HUDEP-2 (cell line): ENCODE measurements around the gene KCNJ16.

Source experiments
- DNase-seq, 76 experiments: peaks; one replicate each; lab custom pipeline; 2025; ENCODE audit not compliant: unreplicated experiment in 76 of 76; lab: John Stamatoyannopoulos, UW

KCNJ16 gene

DNA sequence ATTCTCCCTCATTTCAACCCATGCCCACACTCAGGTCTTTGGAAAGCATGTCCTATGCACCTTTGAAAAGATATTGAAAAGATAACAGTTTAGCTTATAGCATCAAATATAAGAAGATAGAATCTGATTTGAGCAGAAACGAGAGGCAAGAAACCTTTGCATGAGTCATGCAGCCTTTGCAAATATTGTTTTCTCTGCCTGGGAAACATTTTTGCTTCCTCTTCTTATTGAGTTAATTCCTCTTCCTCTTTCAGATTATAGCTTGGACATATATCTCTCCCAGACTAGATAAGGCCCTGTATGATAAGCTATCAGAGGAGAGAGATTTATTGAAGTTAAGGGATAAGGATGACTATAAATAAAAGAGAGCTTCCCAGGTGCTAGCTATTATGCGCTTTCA, 48.2 kb downstream of the KCNJ16 start:
- DNase-seq: no peak

DNA sequence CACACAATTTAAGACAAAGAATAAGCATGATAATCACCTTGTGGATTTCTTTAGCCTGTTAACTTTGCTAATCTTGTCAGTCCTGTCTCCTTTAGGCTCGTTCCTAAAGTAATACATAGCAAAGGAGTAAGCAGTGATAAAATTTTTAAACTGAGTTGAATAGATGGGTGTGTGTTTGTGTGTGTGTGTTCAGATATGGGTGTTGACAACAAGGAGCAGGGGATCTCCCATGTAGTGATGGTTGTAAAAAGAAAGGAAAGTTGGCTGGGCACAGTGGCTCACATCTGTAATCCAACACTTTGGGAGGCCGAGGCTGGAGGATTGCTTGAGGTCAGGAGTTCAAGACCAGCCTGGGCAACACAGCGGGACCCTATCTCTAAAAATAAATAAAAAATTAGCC, 49.7 kb downstream of the KCNJ16 start:
- DNase-seq: no peak

DNA sequence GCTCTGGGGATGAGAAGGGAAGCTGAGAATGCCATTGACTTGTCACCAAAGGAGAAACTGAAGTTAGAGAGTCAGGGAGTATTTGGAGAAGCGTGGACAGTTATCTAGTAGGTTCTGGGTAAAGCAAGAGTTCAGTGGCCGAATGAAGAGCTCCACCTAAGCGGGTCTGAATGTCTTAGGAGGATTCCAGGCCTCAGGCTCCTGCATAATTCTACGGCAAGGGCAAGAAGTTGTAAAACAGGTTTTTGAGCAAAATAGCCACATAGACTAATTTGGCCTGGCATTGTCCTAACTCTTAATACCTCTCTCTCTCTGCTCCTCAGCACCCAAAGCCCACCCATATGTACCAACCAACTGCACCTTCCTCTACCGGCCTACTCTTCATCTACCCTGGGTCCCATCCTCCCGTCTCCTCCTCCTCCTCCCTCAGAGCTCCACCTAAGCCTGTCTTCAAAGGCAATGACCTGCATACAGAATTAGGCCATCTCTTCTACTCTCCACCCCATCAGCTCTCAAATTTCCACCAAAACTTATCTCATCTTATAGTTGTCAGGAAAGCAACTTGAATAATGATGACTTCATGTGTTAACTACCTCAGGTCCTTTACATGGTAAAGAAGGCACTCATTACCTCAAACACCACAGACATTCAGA, 52.3 kb downstream of the KCNJ16 start:
- DNase-seq: no peak

DNA sequence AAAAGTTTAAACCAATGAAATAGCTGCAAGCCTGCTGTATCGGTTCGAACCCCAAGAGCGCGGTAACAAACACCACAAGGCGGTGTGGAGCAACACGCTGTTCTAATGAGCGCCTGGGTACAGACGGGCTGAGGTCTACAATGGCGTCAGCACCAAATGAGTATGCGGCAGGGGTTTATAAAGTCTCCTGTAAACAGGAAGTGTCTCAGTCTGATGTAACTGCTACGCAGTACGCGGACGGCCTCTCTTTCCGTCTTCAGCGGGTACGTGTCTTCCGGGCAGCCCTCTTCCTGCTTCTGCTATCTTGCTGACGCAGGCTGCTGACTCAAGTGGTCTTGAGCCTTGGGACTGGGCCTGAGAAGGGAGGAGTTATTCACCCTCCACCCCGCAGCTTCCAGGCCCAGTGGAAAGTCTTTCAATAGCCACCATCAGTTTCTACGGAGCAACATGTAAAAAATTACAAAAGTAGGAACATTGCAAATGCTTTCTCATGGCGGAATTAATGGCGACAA, 53.8 kb downstream of the KCNJ16 start:
- no peak for DNase-seq

DNA sequence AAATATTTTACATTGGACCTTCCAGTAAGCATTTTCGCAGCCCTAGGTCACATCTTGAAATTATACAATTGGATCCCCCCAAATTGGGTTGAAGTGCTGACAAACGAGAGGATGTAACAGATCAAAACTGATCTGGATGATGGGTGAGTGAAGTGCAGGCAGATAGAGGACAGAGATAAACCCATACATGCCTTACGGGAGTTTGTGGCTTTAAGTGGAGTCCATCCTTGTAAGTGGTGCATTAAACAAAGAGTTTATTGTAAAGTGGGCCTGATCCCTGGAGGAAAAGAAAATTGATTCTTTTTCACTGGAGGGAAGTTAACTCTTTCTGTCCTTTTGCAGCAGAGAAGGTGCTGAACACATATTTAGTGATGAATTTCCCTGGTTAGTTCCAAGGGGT, 55.3 kb downstream of the KCNJ16 start:
- no peak for DNase-seq

DNA sequence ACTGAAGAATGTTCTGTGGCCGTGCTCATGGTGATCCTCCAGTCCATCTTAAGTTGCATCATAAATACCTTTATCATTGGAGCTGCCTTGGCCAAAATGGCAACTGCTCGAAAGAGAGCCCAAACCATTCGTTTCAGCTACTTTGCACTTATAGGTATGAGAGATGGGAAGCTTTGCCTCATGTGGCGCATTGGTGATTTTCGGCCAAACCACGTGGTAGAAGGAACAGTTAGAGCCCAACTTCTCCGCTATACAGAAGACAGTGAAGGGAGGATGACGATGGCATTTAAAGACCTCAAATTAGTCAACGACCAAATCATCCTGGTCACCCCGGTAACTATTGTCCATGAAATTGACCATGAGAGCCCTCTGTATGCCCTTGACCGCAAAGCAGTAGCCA, 57.5 kb downstream of the KCNJ16 start:
- DNase-seq: no peak

DNA sequence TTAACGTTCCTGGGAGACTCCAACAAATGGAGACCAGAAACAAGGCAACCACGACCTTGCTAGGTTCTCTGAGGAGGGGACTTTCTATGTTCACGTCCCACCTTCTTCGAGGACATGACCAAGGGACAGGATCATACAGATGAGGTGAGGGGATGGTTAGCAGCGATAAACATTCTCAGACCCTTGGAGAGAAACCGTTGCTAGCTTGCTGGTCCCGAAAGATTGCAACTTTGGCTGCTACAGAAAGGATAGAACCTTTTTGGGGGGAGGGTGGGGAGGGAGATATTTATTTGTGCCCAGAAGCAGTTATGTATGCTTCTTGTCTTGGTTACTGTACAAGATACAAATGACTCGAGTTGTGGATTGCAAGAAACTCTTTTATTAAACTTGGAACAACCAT, 59.0 kb downstream of the KCNJ16 start:
- no peak for DNase-seq

DNA sequence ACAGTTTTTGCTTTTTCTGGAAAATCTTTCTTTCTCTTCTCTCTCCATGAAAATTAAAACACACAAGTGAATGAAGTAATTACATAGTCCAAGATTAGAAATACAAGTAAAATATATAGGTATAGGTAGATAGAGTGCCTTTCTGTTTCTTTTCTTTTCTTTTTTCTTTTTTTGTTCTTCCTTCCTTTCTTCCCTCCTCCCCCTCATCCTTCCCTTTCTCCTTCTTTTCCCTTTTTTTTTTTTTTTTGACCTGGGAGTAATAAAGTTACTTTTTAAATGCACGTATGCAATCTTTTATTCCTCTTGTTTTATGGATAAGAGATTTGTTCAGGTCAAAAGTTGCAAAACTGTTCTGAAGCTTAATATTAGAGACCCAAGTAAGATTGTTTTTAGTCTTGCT, 59.8 kb downstream of the KCNJ16 start:
- no peak for DNase-seq

DNA sequence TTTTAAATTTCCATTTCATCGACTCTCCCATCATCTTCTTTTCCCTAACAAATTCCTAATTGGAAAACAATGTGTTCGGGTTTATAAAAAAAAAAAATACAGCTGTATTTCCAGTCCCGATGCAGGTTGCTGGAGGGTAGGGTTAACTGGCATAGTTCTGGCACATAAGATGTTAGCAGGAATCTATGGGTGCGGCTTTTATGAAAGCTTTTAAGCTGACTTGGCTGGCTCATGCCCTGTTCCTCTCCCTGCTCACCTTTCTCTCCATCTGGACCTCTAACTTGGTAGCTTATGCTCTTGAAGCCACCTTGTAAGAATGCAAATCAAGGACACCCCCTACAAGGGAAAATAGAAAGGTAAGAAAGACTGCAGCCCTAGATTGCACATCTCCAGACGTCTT, 61.1 kb downstream of the KCNJ16 start:
- DNase-seq: no peak

DNA sequence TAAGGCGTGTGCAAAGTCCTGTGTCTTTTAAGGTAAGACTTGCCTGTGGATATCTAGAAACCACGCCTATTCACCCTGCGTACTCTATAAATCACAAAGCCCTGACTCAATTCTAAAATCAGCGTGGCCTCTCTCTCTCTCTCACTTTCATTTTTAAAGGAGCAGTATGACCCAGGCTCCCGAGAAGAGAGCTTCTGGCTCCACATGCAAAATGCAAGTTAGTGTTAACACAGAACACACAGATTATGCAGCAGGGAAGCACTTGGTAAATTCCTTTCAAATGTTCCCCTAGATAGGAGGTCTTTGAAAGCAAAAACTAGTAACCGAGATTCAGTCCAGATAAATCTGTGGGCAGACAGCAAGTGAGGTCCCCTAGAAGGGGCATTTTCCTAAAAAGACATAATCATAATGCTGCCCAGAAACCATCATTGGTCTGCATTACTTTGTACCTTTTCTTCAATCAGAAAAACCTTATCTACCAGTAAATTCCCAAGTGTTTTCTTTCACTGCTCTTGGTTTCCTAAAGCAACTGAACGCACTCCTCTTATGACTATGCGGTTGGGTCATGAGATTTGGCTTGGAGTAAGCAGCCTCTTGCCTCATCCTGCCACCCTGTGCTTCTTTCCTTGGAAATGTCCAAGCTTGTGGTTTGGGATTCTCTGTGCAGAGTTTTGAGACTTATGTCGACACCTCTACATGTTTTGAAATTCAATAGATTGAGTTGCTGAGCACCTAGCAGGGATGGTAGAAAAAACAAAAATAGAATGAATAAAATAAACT, 62.6 kb downstream of the KCNJ16 start:
- no peak for DNase-seq

DNA sequence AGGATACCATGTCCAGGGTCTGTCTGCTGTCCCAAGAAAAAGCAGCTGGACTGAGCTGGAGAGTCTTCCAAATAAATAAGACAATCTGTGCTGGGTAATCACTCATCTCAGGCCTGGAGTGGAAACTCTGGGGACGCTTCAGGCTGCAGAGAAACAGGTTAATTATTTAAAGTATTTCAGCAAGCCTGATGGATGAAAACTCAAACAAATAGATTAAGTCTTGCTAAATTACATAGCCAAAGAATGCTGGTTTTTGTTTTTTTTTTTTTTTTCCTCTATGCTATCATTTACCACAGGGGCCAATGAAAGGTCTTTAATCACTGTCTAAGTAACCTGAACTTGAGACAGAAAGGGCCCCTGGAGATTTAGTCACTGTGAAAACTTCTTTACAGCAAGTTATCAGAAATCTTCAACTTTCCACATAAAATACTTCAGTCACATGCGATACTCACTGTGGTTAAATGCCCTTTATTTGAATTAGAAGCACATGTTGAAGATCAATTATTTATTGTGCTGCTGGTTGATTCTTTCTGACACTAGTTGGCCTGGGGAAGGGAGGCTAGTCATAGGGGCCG, 63.4 kb downstream of the KCNJ16 start:
- DNase-seq: no peak

DNA sequence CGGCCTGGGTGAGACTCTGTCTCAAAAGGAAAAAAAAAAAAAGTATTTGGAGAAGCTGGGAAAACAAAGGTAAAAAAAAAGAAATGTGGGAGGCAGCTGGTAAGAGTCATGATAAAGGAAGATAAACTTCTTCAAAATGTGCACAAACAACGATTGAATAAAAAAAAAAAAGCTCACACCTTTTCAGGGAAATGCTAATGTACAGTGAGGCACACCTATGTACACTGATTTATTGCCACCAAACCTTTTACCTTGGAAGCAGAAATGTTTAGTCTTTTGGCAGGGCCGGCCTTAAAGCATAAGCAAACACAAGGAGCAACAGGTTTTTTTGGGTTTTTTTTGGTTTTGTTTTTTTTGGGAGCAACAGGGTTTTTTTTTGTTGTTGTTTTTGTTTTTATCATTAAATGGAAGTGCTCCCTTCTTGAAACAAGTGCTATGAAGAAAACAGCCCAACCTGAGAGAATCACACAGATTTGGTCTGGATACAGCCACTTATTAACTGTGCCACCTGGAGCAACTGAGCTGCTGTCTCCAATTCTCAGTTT, 64.5 kb downstream of the KCNJ16 start:
- no peak for DNase-seq

DNA sequence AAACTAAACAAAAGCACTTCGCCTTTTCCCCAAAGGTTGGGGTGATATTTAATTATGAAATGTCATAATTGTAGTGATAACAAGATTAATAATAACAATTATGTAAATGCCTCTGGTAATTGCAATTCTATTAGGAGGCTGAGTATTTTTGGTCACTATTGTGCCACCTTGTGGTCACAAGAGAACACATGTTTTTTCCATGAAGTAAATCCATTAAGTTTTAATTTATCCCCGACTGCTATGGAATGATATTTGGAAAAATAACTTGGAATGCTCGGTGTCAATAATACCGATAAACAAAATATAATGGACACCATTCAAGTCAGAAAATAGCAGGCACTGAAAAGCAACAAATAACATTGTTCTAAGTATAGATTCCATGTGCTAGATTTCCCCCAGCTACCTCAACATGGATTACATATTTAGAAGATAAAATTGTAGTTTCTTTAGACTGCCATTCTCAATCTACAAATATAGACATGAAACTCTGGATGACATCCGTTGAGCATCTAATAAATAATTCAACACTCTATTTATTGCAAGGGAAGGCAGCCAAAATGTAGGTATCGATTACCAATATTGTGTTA, 69.3 kb downstream of the KCNJ16 start:
- DNase-seq: peak in 3 of 76 experiments; percentile 7 to 34 (median 11)

DNA sequence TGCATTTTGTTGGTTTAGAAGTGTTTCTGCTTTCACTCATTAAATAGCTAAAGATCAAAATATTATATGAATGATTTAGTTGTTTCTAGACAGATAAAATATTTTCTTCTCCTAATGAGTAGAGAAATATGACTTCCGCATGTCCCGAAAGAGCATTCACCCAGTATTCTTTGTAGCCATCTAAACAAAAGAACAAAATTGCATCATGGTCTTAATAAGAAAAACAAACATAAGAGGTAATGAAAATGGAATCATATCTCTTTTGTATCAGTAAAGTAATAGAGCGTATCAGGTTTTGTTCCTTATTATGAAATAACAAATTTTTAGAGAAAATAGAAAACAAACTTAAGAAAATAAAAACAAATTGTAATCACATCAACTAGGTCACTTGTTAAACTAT, 78.2 kb downstream of the KCNJ16 start:
- no peak for DNase-seq

DNA sequence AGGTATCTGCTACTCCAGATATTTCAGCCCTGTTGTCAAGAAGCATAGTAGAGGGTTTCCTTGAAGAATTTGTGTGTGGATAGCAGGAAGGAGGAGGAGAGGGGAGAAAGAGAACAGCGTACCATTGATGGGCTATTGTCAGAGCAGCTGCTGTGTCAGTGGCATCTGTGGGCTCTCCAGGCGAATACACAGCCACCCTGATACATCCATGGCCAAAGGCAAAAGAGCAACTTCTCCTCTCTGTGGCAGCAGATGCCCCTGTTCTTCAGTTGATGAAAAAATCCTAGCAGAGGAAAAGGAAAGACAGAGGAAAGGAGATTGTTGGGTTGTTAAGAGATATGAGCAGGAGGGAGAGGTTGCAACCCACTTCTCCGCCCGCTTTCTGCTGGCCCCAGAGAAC, 82.1 kb downstream of the KCNJ16 start:
- no peak for DNase-seq

DNA sequence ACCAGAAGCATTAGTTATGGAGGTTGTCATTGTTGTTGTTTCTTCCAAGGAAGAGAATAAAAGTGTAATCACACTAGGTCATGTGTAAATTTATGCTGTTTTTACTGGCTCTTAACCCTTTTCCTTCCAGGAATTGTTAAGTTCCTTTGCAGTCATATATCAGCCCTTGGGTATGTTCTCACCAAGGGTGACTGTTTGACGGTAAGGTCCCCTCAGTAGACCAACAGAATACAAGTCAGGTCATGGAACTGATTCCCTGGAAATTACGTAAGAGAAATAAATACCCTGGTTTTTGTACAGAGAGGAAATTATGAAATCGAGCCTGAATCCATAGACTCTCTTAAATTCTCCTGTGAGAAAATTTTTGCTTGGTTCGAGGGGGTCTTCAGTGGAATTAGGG, 83.2 kb downstream of the KCNJ16 start:
- no peak for DNase-seq

DNA sequence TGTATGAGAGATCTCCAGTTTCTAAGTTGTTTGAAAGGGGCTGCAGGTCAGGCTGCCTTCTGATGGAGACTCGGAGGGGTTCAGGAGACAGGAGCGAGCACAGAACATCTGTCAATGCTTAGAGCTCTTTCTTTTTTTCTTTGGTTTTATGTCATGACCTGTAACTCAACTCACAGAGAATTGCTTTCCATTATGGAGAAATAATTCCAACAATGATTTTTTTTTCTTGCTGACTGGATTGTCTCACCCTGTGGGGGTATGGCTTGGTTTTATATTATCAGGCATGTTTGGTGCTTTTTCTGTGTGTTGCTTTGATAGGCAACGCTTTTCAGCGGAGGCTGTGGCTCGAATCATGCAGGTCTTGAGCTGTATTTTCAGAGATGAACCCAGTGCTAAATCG, 83.6 kb downstream of the KCNJ16 start:
- DNase-seq: no peak

DNA sequence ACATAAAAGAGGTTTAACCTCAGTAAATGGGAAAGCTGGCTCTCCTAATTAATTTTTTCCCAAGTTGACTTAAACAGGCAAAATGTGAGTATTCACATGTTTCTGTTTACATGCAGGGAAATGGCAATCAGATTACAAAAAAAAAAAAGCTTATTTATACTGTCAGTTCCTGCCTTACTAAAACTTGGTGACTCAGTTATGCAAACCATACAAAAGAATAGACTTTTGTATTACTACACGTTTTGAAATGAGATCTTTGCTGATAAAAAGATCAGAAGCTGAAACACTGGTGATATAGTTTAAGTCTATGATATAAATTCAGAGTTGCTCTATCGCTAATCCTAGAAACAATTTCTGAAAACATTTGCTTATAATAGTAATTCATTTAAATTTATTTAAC, 85.0 kb downstream of the KCNJ16 start:
- no peak for DNase-seq

DNA sequence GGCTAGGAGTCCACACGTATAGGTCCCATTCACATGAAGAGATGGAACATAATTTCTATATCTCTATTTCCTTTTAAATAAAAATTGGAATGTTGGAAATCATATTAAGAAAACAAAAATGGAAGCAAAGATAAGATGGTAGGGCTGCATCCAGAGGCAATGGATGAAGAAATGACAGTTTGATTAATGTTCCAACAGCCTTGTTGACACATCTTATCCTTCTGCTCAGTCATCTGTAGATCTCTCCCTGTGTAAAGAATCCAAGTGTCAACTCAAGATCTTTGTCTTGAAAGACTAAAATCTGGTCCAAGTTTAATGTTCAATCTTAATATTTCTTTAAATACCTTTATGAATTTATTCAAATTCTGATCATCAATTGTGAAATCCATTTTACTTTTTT, 86.5 kb downstream of the KCNJ16 start:
- no peak for DNase-seq

DNA sequence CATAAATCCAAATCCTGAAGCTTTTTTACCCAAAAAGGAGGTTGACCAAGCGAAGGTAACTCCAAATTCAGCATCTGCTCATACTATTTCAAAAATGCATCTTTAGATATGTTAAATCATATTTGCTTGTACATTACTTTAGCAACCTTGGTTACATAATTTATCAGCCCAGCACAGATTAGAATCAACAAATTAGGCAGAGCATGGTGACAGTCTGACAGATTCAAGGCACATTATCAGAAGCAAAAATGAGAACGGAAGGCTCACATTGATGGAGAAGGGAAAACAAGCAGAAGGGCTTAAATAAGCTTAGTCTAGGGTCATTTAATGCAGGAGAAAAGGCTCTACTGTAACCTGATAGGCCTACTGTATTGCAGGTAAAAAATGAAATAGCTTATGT, 90.4 kb downstream of the KCNJ16 start:
- no peak for DNase-seq

DNA sequence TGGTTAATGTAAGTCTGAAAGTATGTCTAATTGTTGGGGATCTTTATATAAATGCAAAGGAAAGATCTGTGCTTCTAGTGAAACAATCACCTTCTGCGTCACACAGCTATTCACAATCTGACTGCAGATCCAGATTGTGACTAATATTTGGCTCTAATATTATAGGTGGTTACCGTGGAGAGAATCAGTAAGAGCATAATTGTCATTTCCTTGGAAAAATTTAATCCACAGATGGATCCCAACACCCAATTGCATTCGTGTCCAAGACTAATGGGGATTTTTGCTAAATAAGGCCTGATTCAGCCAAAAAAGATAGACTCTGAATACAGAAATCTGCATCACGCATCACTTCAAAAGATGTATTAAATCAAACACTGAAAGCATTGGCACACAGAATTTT, 91.6 kb downstream of the KCNJ16 start:
- no peak for DNase-seq
